ENCODE data around the gene CACNA1E.

Gene CACNA1E

DNA sequence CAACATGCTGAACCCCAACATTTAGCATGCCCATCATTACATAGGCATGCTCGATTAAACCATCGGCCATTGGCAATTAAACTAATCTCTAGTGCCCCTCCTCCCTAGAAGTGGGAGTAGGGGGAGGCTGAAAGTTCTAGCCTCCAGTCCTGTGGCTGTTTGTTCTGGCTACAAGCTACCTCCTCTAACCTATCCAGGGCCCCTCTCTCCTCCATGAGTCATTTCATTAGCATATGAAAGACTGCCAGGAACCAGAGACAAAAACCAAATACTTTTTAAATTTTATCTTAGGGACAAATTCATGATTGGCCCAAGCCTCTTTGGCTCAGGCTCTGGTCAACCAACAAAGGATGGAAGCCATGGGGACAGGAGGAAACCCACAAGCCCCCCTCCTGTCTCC, 231.1 kb downstream of the CACNA1E start:
- no peak for FAIRE-seq

DNA sequence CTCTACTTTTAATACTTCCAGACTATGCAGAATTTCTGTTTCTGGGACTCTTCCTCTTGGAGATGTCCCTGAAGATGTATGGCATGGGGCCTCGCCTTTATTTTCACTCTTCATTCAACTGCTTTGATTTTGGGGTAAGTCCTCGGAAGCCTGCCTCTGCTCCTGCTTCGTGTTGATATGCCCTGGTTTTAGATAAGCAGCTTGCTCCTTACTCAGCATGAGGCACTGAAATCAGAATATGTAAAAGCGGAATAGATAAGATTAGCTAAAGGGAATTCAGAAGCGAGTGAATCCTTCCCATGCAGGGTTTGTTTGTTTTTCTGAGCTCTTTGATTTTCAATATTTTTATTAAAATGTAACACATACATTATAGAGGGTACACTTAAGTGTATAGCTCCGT, 234.7 kb downstream of the CACNA1E start:
- FAIRE-seq: no peak

DNA sequence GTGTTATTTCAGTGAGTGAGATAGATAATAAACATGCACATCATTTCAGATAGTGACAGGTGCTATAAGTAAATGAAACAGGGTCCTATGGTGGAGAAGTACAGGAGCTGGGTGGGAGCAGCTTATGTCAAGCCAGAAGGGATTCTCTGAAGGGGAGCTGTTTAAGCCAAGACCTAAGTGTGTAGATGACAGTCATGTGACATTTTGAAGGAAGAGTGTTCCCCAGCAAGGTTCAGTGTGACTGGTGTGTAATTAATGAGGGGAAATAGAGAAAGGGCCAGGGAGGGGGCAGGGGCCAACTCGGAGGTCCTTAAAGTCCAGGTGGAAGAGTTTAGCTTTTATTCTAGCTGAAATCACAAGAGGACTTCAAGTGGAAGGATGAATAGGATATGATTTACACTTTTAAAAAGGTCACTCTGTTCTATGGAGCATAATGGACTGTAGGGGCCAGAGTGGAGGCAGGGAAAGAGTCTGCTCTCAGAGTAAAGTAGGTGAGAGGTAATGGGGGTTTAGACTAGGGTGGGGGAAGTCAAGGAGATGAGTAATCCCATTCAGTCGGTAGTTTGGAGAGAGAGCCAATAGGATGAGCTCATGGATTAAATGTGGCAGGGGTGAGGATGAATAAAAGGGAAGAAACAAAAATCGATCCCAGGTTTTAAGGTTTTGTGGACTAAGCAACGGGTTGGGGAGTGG, 243.1 kb downstream of the CACNA1E start:
- no peak for FAIRE-seq

DNA sequence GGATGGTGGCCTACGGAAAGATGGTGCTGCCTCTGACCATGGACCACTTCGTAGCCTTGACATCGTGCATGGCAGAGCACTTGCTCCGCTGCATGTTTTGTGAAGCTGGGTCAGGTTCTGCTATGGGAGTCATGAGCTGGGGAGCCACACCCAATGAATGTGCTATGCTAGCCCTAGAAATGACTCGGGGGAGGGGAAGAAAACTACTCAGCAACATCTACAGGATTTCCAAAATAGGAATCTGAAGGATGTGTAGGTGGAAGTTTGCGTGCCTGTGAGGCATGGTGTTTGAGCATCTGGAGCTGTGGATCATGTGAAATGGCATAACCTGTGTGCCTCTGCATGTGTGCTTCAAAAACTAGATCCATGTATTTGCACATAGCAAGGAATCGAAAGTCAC, 247.3 kb downstream of the CACNA1E start:
- no peak for FAIRE-seq

DNA sequence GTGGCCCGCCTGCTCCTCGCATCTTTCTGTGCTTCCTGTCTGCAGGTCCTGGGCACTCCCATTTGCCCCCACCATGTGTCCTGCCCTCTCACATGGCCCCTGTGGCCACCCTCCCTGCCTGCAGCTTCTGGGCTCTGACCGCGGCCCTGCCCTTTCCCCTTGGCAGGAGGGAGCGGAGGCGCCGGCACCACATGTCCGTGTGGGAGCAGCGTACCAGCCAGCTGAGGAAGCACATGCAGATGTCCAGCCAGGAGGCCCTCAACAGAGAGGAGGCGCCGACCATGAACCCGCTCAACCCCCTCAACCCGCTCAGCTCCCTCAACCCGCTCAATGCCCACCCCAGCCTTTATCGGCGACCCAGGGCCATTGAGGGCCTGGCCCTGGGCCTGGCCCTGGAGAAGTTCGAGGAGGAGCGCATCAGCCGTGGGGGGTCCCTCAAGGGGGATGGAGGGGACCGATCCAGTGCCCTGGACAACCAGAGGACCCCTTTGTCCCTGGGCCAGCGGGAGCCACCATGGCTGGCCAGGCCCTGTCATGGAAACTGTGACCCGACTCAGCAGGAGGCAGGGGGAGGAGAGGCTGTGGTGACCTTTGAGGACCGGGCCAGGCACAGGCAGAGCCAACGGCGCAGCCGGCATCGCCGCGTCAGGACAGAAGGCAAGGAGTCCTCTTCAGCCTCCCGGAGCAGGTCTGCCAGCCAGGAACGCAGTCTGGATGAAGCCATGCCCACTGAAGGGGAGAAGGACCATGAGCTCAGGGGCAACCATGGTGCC, 249.1 kb downstream of the CACNA1E start:
- no peak for FAIRE-seq

DNA sequence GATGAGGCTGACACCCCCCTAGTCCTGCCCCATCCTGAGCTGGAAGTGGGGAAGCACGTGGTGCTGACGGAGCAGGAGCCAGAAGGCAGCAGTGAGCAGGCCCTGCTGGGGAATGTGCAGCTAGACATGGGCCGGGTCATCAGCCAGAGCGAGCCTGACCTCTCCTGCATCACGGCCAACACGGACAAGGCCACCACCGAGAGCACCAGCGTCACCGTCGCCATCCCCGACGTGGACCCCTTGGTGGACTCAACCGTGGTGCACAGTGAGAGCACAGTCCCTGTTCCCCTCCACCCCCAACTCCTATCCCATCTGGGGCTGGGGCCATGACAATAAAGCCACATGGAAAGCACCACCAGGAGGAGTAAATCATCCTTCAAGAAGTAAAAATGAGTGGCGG, 250.2 kb downstream of the CACNA1E start:
- FAIRE-seq: no peak

DNA sequence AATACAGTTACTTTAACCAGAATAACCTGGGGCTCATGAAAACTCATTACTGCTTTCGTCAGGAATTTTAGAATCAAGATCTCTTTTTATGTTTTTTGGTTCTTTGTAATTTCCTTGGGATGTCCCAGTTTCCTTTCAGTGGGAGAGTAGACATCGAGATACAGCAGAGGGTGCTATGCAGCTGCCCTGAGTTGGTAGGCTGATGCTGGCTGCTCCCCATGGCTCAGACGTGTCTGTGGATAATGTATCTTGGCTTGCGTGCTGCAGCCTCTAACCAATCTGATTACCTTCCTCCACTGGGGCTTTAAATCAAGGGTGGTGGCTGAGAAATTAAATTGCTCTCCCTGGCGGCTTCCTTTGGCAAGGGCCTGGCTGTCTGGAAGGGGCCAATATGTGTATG, 253.7 kb downstream of the CACNA1E start:
- no peak for FAIRE-seq

DNA sequence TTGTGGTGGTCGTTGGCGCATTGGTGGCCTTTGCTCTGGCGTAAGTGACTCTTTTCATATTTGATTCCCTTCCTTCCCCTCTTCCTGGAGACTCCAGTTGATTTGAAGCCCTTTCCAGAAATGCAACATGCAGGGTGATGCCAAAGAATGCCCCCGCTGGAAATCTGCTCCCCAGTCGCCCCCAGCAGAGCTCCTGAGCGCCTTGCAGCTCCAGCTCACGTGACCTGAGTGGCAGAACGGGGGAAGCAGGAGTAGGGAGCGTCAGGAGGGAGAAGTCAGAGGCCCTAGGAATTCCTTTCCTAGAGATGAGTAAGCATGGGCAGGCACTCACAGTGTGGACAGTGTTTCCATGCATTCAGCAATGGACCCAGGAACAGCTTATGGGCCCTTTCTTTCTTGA, 255.9 kb downstream of the CACNA1E start:
- no peak for FAIRE-seq

DNA sequence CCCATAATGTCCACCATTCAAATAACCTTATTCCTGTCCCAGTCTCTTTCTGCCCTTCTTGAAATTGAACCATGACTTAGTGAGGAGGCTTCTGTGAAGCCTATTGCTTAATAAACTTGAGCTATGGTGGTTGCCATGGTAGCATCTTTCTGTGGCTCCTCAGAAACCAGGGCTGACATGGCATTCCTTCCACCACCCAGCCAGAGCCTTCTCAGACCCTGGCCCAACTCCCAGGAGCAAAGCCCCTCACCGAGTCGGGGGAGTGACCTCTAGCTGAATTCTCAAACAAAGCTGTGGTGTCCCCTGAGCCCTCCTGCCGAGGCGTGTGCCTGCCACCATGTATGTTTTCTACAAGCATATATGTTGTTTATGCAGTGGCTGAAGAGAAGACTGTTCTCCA, 259.1 kb downstream of the CACNA1E start:
- FAIRE-seq: no peak

DNA sequence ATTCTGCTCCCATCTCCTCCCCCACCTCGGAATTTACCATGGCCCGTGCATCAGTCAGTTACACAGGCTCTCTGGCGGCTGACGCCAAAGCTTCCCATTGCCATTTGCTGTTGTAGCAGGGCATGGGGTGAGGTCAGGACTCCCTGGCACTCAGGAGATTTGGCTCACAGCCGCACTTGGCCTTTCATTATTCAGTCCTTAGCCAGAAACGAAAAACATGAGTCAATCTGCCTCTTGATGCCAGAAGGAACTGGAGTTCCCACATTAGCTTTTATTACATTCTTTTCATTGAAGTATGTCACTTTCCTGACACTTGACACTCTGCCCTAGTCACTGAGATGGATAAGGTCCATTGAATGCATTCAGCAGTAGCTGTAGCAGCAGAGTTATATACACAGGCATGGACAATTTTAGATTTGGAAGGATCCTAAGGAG, 260.6 kb downstream of the CACNA1E start:
- no peak for FAIRE-seq

GRCh38 chr1:181746224-181746623, 262.9 kb downstream of the CACNA1E start:
- no peak for FAIRE-seq

GRCh38 chr1:181748013-181748412, 264.7 kb downstream of the CACNA1E start:
- FAIRE-seq: no peak

- FAIRE-seq: no peak
Observed at GRCh38 chr1:181754103-181754502, 270.8 kb downstream of the CACNA1E start.

- FAIRE-seq: no peak
Observed at GRCh38 chr1:181759481-181759880, 276.2 kb downstream of the CACNA1E start.

GRCh38 chr1:181763736-181764135, 280.4 kb downstream of the CACNA1E start:
- FAIRE-seq: no peak

GRCh38 chr1:181765451-181766026, 282.2 kb downstream of the CACNA1E start:
- FAIRE-seq: no peak

DNA sequence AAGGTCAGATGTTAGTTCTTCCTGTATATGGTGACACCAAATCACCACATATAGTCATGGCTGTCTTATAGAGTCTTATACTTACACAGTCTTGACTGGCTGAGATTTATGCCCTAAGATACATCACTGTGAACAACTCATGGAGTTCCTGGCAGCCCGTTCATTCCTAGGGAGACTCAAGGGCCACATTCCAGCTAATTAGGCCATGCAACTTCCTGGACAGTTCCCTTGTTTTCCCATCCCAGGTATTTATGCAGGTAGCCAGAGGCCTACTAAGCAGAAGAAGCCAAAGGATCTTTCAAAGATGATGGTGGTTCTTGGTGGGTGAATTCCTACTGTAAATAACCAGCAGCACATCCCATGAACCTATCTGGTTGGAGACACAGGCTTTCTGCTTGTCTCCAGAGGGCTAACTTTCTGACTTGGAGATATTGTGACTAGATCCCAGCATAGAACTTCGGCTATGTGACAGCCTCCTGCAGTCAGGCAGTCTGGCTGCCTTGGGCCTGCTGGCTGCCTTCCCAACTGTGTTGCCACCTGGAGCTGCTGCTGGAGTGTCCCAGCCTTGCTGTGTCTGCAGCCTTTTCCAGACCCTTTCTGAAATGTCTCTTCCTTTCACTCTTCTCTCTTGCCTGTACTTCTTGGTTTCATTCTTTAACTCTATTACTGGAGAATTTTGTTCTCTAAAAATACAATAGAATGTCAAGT, 283.8 kb downstream of the CACNA1E start:
- no peak for FAIRE-seq

- FAIRE-seq: no peak
Observed at GRCh38 chr1:181768211-181768929, 285.1 kb downstream of the CACNA1E start.

GRCh38 chr1:181768930-181769280, 285.6 kb downstream of the CACNA1E start:
- no peak for FAIRE-seq

DNA sequence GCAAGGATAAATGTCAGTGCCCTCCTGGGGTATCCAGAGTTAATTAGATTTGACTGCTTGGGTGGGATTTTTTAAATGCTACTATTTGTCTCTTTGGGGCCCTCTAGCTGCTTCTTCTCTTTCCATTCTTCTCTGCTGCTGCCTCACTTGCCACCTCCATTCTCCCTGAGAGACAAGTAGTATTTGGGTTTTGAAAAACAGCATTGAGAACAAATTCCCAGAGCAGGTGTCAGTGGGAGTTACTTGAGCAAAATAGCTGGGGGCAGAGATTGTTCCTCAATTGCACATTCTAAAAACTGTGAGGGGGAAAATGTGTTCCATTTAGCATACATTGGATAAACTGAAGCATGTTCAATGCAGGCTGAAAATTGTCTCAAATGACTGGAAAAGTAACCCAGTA, 286.5 kb downstream of the CACNA1E start:
- no peak for FAIRE-seq

GRCh38 chr1:181772714-181773113, 289.4 kb downstream of the CACNA1E start:
- FAIRE-seq: no peak

DNA sequence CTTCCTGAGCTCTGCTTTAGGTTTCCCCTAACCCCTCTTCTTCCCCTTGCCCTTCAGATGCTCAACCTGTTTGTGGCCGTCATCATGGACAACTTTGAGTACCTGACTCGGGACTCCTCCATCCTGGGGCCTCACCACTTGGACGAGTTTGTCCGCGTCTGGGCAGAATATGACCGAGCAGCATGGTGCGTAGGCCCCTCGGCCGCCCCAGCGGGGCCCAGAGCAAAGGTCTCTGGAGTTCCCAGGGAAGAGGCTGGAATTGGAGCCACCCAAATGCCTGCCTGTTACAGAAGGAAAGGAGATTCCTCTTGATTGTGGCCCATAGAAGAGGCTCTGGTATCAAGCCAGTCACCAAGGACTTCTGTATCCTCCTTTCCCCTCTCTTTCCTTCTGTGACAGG, 292.7 kb downstream of the CACNA1E start:
- FAIRE-seq: no peak

- FAIRE-seq: no peak
Observed at GRCh38 chr1:181777286-181777685, 294.0 kb downstream of the CACNA1E start.

Data from A204.1 (cell line).